Stimulated activated CD4-positive, alpha-beta T cell treated with anti-CD3 and anti-CD28 coated beads, Interleukin-4, amount 100 ng/mL, for 48 hours (primary cell): ENCODE results near the gene TRA2A.

ENCODE experiments used
- DNase-seq, 2 donors: peaks; one replicate each; pipeline ENCODE4 v3.0.0-alpha.2; 2020; ENCODE audit warnings: low read depth in 2 of 2

Gene TRA2A

GRCh38 chr7:23470330-23471105 lies 61.3 kb downstream of the TRA2A start, which contains the start of gene IGF2BP3:
Gene IGF2BP3, minus strand, starts transcription at chr7:23470491. Its CDS starts 381 bp downstream, at chr7:23470110.
- peak in 1 of 2 donors; percentile 12 for DNase-seq

- no peak for DNase-seq
Measured at GRCh38 chr7:23469961-23470250, 61.9 kb downstream of the TRA2A start.

GRCh38 chr7:23469150-23469960 lies 62.4 kb downstream of the TRA2A start:
- DNase-seq: peak in 1 of 2 donors; percentile 12

- DNase-seq: peak in 1 of 2 donors; percentile 7
Measured at GRCh38 chr7:23468526-23469149, 63.1 kb downstream of the TRA2A start.

GRCh38 chr7:23467806-23468525 lies 63.8 kb downstream of the TRA2A start:
- DNase-seq: peak in 1 of 2 donors; percentile 11

- no peak for DNase-seq
Measured at GRCh38 chr7:23467291-23467805, 64.4 kb downstream of the TRA2A start.

GRCh38 chr7:23462846-23463245 lies 68.9 kb downstream of the TRA2A start:
- DNase-seq: no peak

- no peak for DNase-seq
Measured at GRCh38 chr7:23458044-23458443, 73.7 kb downstream of the TRA2A start.

- no peak for DNase-seq
Measured at GRCh38 chr7:23456093-23456492, 75.7 kb downstream of the TRA2A start.

- no peak for DNase-seq
Measured at GRCh38 chr7:23454881-23455526, 76.8 kb downstream of the TRA2A start.
